ENCODE measurements around the gene RABGAP1. TPM values are rescaled to one million over a fixed set of nuclear protein-coding genes. Genes with fewer than 3 reads are reported as not detected.

Gene RABGAP1
- total and polyA plus RNA-seq, 7 donors: 15.5 to 57.9 (median 33.6) TPM

- ATAC-seq: no peak
These were observed 419 bp upstream of the RABGAP1 start for GRCh38 chr9:122940454-122940748.

GRCh38 chr9:122941582-122942234, 888 bp downstream of the RABGAP1 start:
- Histone ChIP-seq H3K27ac (peak overlapping the region; percentile 89), H3K4me3 (peak overlapping the region; percentile 85), H3K9me3 (no peaks in the 10 kb centered on the region), H3K4me1 (peaks cover 35% of the 10 kb centered on the region), H3K36me3 (ENCODE audit: insufficient read depth in 1 of 2, low read depth in 1 of 2) (peaks cover 0 to 28% of the 10 kb centered on the region in 2 donors), H3K27me3 (ENCODE audit: insufficient read depth in 3 of 3, low read length in 2 of 3) (no peaks in the 10 kb centered on the region)
- DNase-seq (no peak), ATAC-seq (peak in 2 of 4 donors; percentile 11)
- intact Hi-C loops (cut with DNase I): loop anchor here in 1 of 2 donors (5.0 kb wide), 1 partner anchor 39 kb away; no protein-coding TSS in a partner anchor
- 6 to 9% (median 9%) methylated on average over 17 of the region's 17 CpGs for WGBS, 3 donors
- TF ChIP-seq CTCF (IDR thresholded peaks at IDR 0.05): no peak

More at GRCh38 chr9:122940454-122940748, 419 bp upstream of the RABGAP1 start:
- WGBS, 3 donors: 19 to 22% (median 21%) methylated on average over 6 of the region's 6 CpGs
- Histone ChIP-seq H3K4me1 (peaks cover 23% of the 10 kb centered on the region), H3K36me3 (ENCODE audit: insufficient read depth in 1 of 2, low read depth in 1 of 2) (peaks cover 0 to 30% of the 10 kb centered on the region in 2 donors), H3K4me3 (peak overlapping the region; percentile 85), H3K27ac (peak overlapping the region; percentile 73), H3K27me3 (ENCODE audit: insufficient read depth in 3 of 3, low read length in 2 of 3) (no peaks in the 10 kb centered on the region), H3K9me3 (no peaks in the 10 kb centered on the region)
- no peak for DNase-seq
- intact Hi-C loops (cut with DNase I): loop anchor here in 1 of 2 donors (5.0 kb wide), 1 partner anchor 38 kb away; no protein-coding TSS in a partner anchor
- no peak for TF ChIP-seq CTCF (IDR thresholded peaks at IDR 0.05)

- H3K27ac ChIP-seq: no peak overlapping the region
- DNase-seq: no peak
- ATAC-seq: no peak
- 72 to 83% (median 73%) methylated on average over 4 of the region's 4 CpGs for WGBS, 3 donors
- no peak for TF ChIP-seq CTCF (IDR thresholded peaks at IDR 0.05)
- no peaks in the 10 kb centered on the region for H3K27me3 ChIP-seq (ENCODE audit: insufficient read depth in 3 of 3, low read length in 2 of 3)
- no peak overlapping the region for H3K4me3 ChIP-seq
- intact Hi-C loops (cut with DNase I): loop anchor here in 1 of 2 donors (5.0 kb wide), 1 partner anchor 43 kb away; no protein-coding TSS in a partner anchor
- H3K36me3 ChIP-seq (ENCODE audit: insufficient read depth in 1 of 2, low read depth in 1 of 2): peaks cover 0 to 8% of the 10 kb centered on the region in 2 donors
- no peaks in the 10 kb centered on the region for H3K9me3 ChIP-seq
- peaks cover 30% of the 10 kb centered on the region for H3K4me1 ChIP-seq
These were observed 4.4 kb downstream of the RABGAP1 start for GRCh38 chr9:122944960-122945888.

- intact Hi-C loops (cut with DNase I): no loop called here
- no peak for ATAC-seq
- no peak for TF ChIP-seq CTCF (IDR thresholded peaks at IDR 0.05)
- H3K27me3 ChIP-seq (ENCODE audit: insufficient read depth in 3 of 3, low read length in 2 of 3): no peaks in the 10 kb centered on the region
- no peak for DNase-seq
- no peak overlapping the region for H3K4me3 ChIP-seq
- no peak overlapping the region for H3K27ac ChIP-seq
- no peaks in the 10 kb centered on the region for H3K9me3 ChIP-seq
- peaks cover 0 to 8% of the 10 kb centered on the region in 2 donors for H3K36me3 ChIP-seq (ENCODE audit: insufficient read depth in 1 of 2, low read depth in 1 of 2)
- 56 to 62% (median 60%) methylated on average over 1 of the region's 1 CpG for WGBS, 3 donors
- H3K4me1 ChIP-seq: peaks cover 27% of the 10 kb centered on the region
These were observed 5.7 kb downstream of the RABGAP1 start for GRCh38 chr9:122946461-122947005.
